NCI-H1092 (cell line): Measurements from ENCODE around the gene ATP1A3.
"Not testable (repeated sequence)": the region's sequence is repeated elsewhere in the genome, so short reads cannot be mapped to it uniquely, and the experiment has no call there.

Source experiments
- DNase-seq: peaks from one replicate; lab custom pipeline; 2025; lab: John Stamatoyannopoulos, UW

Gene ATP1A3

GRCh38 chr19:42010245-42011126 is 16.5 kb upstream of the ATP1A3 start:
- no peak for DNase-seq

- DNase-seq = no peak
Measured at GRCh38 chr19:42006569-42006968, 12.5 kb upstream of the ATP1A3 start.

GRCh38 chr19:42005504-42005903 is 11.5 kb upstream of the ATP1A3 start:
- no peak for DNase-seq

GRCh38 chr19:42003506-42004294 is 9.7 kb upstream of the ATP1A3 start:
- DNase-seq = no peak

- no peak for DNase-seq
Measured at GRCh38 chr19:41999878-42000208, 5.8 kb upstream of the ATP1A3 start.

- no peak for DNase-seq
Measured at GRCh38 chr19:41999071-41999877, 5.2 kb upstream of the ATP1A3 start.

GRCh38 chr19:41998246-41999020 is 4.4 kb upstream of the ATP1A3 start:
- no peak for DNase-seq

- no peak for DNase-seq
Measured at GRCh38 chr19:41997851-41998229, 3.8 kb upstream of the ATP1A3 start.

GRCh38 chr19:41997121-41997850 is 3.3 kb upstream of the ATP1A3 start:
- DNase-seq = no peak

- DNase-seq = peak; percentile 21
Measured at GRCh38 chr19:41995959-41996797, 2.1 kb upstream of the ATP1A3 start.

- no peak for DNase-seq
Measured at GRCh38 chr19:41994994-41995958, 1.2 kb upstream of the ATP1A3 start.

- DNase-seq = no peak
Measured at GRCh38 chr19:41994521-41994971, 516 bp upstream of the ATP1A3 start.

- DNase-seq = not testable (repeated sequence)
Measured at GRCh38 chr19:41991925-41992569, 2.0 kb downstream of the ATP1A3 start.

- no peak for DNase-seq
Measured at GRCh38 chr19:41991025-41991424, 3.0 kb downstream of the ATP1A3 start.

- no peak for DNase-seq
Measured at GRCh38 chr19:41990615-41991014, 3.4 kb downstream of the ATP1A3 start.

GRCh38 chr19:41990028-41990427 is 4.0 kb downstream of the ATP1A3 start:
- no peak for DNase-seq

GRCh38 chr19:41988947-41989346 is 5.1 kb downstream of the ATP1A3 start:
- DNase-seq = no peak

GRCh38 chr19:41987141-41987860 is 6.7 kb downstream of the ATP1A3 start:
- DNase-seq = no peak
